ENCODE measurements around the gene ABCC11. TPM values are rescaled to one million over a fixed set of nuclear protein-coding genes. Genes with fewer than 3 reads are reported as not detected.

Gene ABCC11
- total RNA-seq, 1 experiment from 2014 or later, result 0.44 TPM

GRCh38 chr16:48282636-48283263 lies 35.4 kb upstream of the ABCC11 start:
- intact Hi-C loops (cut with micrococcal nuclease), result no loop called here
- peaks cover 25% of the 10 kb centered on the region for H3K4me1 Mint-ChIP-seq (ENCODE audit: insufficient read depth, unreplicated experiment)
- no peaks in the 10 kb centered on the region for H3K27me3 Mint-ChIP-seq (ENCODE audit: insufficient read depth, unreplicated experiment)
- DNase-seq (ENCODE audit: unreplicated experiment), result no peak
- CTCF ChIA-PET, result interaction anchor here (1.5 kb wide), 1 partner anchor 14 kb away, joined by 3 read pairs; no protein-coding TSS in a partner anchor
- no peak overlapping the region for H3K4me3 Mint-ChIP-seq (ENCODE audit: unreplicated experiment)
- no peak overlapping the region for H3K27ac Mint-ChIP-seq (ENCODE audit: low read depth, unreplicated experiment)
- POLR2A ChIA-PET, result interaction anchor here (0.6 to 1.4 kb wide), 3 partner anchors 9 to 21 kb away, joined by 3 to 5 read pairs (median 5); no protein-coding TSS in a partner anchor
- no peaks in the 10 kb centered on the region for H3K9me3 Mint-ChIP-seq (ENCODE audit: unreplicated experiment)
- no peak for TF ChIP-seq CTCF (IDR thresholded peaks at IDR 0.05; ENCODE audit: unreplicated experiment)
- H3K36me3 Mint-ChIP-seq (ENCODE audit: insufficient read depth, unreplicated experiment), result peaks cover 49% of the 10 kb centered on the region
- BruUV-seq (replicated peaks), result no TSS peak

- no peaks in the 10 kb centered on the region for H3K27me3 Mint-ChIP-seq (ENCODE audit: insufficient read depth, unreplicated experiment)
- TF ChIP-seq CTCF (IDR thresholded peaks at IDR 0.05; ENCODE audit: unreplicated experiment), result no peak
- no peaks in the 10 kb centered on the region for H3K9me3 Mint-ChIP-seq (ENCODE audit: unreplicated experiment)
- CTCF ChIA-PET, result interaction anchor here (1.1 kb wide), 1 partner anchor 246 kb away, joined by 3 read pairs; no protein-coding TSS in a partner anchor
- H3K27ac Mint-ChIP-seq (ENCODE audit: low read depth, unreplicated experiment), result peak overlapping the region; percentile 27
- H3K4me1 Mint-ChIP-seq (ENCODE audit: insufficient read depth, unreplicated experiment), result peaks cover 25% of the 10 kb centered on the region
- no peak for DNase-seq (ENCODE audit: unreplicated experiment)
- intact Hi-C loops (cut with micrococcal nuclease), result no loop called here
- no peak overlapping the region for H3K4me3 Mint-ChIP-seq (ENCODE audit: unreplicated experiment)
- no TSS peak for BruUV-seq (replicated peaks)
- POLR2A ChIA-PET, result no interaction called here
- peaks cover 50% of the 10 kb centered on the region for H3K36me3 Mint-ChIP-seq (ENCODE audit: insufficient read depth, unreplicated experiment)
Measured at GRCh38 chr16:48280546-48280945, 33.2 kb upstream of the ABCC11 start.

- no peak for TF ChIP-seq CTCF (IDR thresholded peaks at IDR 0.05; ENCODE audit: unreplicated experiment)
- no TSS peak for BruUV-seq (replicated peaks)
- no peak overlapping the region for H3K4me3 Mint-ChIP-seq (ENCODE audit: unreplicated experiment)
- H3K27me3 Mint-ChIP-seq (ENCODE audit: insufficient read depth, unreplicated experiment), result no peaks in the 10 kb centered on the region
- peaks cover 38% of the 10 kb centered on the region for H3K36me3 Mint-ChIP-seq (ENCODE audit: insufficient read depth, unreplicated experiment)
- DNase-seq (ENCODE audit: unreplicated experiment), result no peak
- POLR2A ChIA-PET, result interaction anchor here (0.6 to 1.7 kb wide), 2 partner anchors 13 to 337 kb away, joined by 3 to 5 read pairs; no protein-coding TSS in a partner anchor
- CTCF ChIA-PET, result interaction anchor here (0.5 to 1.2 kb wide), 4 partner anchors 10 to 1365 kb away, joined by 3 read pairs; no protein-coding TSS in a partner anchor
- H3K9me3 Mint-ChIP-seq (ENCODE audit: unreplicated experiment), result no peaks in the 10 kb centered on the region
- H3K27ac Mint-ChIP-seq (ENCODE audit: low read depth, unreplicated experiment), result no peak overlapping the region
- intact Hi-C loops (cut with micrococcal nuclease), result no loop called here
- H3K4me1 Mint-ChIP-seq (ENCODE audit: insufficient read depth, unreplicated experiment), result peaks cover 15% of the 10 kb centered on the region
Measured at GRCh38 chr16:48279199-48279598, 31.9 kb upstream of the ABCC11 start.

GRCh38 chr16:48277158-48277557 lies 29.8 kb upstream of the ABCC11 start:
- Mint-ChIP-seq H3K9me3 (ENCODE audit: unreplicated experiment) (no peaks in the 10 kb centered on the region), H3K4me3 (ENCODE audit: unreplicated experiment) (no peak overlapping the region), H3K4me1 (ENCODE audit: insufficient read depth, unreplicated experiment) (peaks cover 15% of the 10 kb centered on the region), H3K27ac (ENCODE audit: low read depth, unreplicated experiment) (peak overlapping the region; percentile 32), H3K36me3 (ENCODE audit: insufficient read depth, unreplicated experiment) (peaks cover 36% of the 10 kb centered on the region), H3K27me3 (ENCODE audit: insufficient read depth, unreplicated experiment) (no peaks in the 10 kb centered on the region)
- no peak for TF ChIP-seq CTCF (IDR thresholded peaks at IDR 0.05; ENCODE audit: unreplicated experiment)
- no TSS peak for BruUV-seq (replicated peaks)
- intact Hi-C loops (cut with micrococcal nuclease), result no loop called here
- POLR2A ChIA-PET, result interaction anchor here (1.3 kb wide), 1 partner anchor 8 kb away, joined by 3 read pairs; no protein-coding TSS in a partner anchor
- CTCF ChIA-PET, result interaction anchor here (1.0 to 1.2 kb wide), 2 partner anchors 20 to 1347 kb away, joined by 3 read pairs; no protein-coding TSS in a partner anchor
- DNase-seq (ENCODE audit: unreplicated experiment), result peak; percentile 23

Data from MCF 10A (cell line).